HG03159 (cell line): Measurements from ENCODE around the gene MRGPRX3.
"Not testable (repeated sequence)": the region's sequence is repeated elsewhere in the genome, so short reads cannot be mapped to it uniquely, and the experiment has no call there.

Experiments used
- ATAC-seq: cut with Tn5 transposase; IDR thresholded peaks from one replicate; pipeline ENCODE4 v1.9.1; 2021; ENCODE audit warnings: mild to moderate bottlenecking, moderate library complexity; ENCODE audit not compliant: unreplicated experiment

The MRGPRX3 gene

GRCh38 chr11:18132341-18132740 lies at the start of gene MRGPRX3:
TSS of gene MRGPRX3 (plus strand) at chr11:18132571. CDS start at chr11:18137203, 4,632 bp downstream.
- ATAC-seq: no peak

DNA sequence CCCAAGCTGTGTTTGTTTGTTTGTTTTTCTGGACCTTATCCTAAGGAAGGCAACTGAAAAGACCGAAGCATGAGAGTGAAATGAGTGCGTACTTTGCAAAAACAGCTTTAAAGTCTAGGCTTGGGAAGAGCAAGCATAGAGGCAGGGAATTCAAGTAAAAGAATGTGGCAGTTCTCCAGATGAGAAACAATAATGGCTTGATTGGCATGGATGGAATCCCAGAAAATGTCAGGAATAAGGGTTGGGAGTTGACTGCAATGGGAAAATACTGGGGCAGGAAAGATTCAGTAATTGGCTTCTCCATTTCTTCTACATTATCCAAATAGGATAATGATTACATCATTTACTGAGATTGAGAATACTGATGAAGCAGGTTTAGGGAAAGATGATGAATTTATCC lies 44.0 kb upstream of the MRGPRX3 start:
- no peak for ATAC-seq

- ATAC-seq: no peak
These were observed 43.4 kb upstream of the MRGPRX3 start for GRCh38 chr11:18088966-18089365.

- ATAC-seq: no peak
These were observed 40.6 kb upstream of the MRGPRX3 start for GRCh38 chr11:18091731-18092130.

GRCh38 chr11:18093959-18094358 lies 38.4 kb upstream of the MRGPRX3 start:
- no peak for ATAC-seq

GRCh38 chr11:18100926-18101656 lies 31.3 kb upstream of the MRGPRX3 start:
- no peak for ATAC-seq

DNA sequence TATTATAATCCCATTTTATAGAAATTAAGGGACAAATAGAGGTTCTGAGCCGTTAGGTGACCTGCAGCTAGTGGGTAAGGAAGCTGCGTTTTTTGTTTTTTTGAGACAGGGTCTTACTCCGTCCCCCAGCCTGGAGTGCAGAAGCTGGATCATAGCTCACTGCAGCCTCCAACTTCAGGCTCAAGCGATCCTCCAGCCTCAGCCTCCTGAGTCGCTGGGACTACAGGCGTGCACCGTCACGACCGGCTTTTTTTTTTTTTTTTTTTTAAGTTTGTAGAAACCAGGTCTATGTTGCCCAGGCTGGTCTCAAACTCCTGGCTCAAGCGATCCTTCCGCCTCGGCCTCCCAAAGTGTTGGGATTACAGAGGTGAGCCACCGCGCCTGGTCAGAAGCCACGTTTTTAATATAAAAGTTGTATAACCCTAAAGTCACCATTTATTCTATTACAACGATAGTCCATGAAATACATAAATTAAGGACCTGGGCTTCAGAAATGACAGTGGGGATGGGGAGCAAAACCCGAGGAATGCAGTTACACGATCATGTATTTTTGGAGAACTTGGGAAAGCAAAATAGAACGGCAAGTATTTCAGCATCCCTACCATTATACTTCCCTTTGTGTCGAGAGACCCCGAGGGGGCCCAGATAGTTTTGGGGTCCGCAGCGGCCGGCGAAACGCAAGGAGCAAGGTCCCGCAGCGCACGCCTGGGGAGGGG lies 27.1 kb upstream of the MRGPRX3 start:
- no peak for ATAC-seq

DNA sequence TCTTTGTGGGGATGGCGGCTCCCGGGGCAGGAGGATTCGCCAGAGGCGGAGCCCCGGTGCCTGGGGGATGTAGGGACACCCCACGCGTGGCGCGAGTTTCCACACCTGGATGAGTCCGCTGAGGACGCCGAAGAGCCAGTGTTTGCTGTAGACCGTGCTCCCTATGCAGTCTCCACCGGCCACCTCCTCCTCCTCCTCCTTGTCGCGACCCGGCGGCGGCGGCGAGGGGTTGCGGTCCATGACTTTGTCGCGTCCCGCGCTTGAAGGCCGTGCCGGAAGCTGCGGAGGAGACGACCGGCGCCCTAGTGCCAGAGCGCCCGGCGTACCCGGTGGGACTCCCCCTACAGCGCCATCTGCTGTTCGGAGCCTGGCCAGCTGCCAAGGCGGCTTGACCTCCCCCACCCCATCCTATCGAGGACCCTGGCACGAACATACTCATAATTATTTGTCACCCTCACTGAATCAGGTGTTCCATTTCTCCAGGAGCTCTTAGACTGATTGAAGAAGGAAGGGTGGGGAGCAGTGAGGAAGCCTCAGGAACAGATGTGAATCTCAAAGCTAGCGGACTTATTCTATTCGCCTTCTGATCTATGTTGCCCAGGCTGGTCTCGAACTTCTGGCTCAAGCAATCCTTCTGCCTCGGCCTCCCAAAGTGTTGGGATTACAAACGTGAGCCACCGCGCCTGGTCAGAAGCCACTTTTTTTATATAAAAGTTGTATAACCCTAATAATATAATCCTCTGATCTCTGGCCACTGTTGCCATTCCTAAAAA lies 26.4 kb upstream of the MRGPRX3 start, which contains the start of gene SAAL1:
SAAL1 (minus strand) TSS at position 281 of the 773 bp plus-strand sequence; CDS start at position 240, 41 bp downstream.
- ATAC-seq: peak; percentile 93

DNA sequence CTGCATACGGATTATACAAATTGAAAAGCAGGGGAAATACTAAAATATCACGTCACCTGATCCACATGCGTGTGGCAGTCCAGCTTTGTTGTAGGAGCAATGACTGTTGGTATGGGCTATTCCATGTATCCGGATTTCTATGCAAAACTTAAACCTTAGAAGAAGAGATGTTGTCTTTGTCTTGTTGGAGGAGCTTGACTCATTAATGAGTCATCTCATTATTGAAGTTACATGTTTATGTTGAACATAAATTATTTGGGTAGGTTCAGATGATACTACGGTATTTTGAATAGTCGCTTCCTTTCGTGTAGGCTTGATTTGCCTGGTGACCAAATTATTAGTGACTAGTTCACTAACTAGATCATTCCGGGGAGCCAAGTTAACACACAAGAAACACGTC lies 25.7 kb upstream of the MRGPRX3 start:
- ATAC-seq: no peak

GRCh38 chr11:18108254-18108653 lies 24.1 kb upstream of the MRGPRX3 start:
- ATAC-seq: no peak

- ATAC-seq: no peak
These were observed 21.4 kb upstream of the MRGPRX3 start for GRCh38 chr11:18111005-18111404.

DNA sequence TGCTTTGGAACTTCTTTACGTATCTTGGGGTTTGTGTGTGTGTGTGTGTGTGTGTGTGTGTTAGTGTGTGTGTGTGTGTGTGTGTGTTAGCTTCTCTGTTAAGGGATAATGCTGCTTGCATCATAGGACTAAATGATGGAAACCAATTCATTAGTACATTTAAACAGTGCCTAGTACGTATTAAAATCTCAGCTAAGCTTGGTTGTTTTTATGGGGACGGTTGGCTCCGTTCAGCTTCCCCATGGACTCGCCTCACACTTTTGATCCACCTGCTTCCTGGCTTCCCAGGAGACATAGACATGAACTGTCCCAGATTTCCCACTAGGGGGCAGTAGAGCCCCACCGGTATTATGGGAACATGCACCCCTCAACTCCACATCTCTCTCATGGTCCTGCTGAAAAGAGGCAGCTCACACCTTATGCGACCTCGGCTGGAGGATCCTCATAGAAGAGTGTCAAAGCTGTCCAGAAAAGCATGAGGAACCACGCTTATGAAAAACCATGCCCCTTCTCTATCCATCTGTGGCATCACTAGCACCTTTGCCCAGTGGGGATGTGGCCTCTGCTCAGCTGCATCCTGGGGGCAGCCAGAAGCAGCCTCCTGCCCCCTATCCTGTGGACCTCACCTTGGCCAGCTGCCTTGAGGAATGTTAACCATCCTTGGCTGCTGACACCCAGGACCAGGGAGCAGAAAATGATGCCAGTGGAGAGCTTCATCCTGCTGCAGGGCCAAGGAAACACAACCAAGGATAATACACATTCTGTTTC lies 16.8 kb upstream of the MRGPRX3 start:
- peak; percentile 88 for ATAC-seq

GRCh38 chr11:18121331-18121828 lies 11.0 kb upstream of the MRGPRX3 start:
- ATAC-seq: not testable (repeated sequence)

GRCh38 chr11:18131115-18131514 lies 1.3 kb upstream of the MRGPRX3 start:
- not testable (repeated sequence) for ATAC-seq

DNA sequence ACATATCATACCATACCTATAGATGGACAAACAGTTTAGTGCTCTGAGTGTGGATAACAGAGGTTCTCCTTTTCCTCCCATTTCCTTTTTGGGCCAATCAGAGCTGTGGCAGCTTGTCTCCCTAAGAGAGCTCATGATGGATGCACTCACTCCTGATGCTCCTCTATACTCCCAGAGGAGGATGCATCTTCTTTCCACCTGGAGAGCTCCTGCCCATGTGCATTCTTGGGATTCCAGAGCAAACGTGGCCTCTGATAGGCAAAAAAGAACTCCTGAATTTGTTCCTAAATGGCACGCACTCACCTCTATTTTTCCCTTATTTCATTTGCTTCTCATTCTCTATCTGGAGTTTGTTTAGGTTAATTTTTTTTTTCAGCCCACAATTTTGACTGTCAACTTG lies 2.9 kb downstream of the MRGPRX3 start:
- ATAC-seq: no peak

DNA sequence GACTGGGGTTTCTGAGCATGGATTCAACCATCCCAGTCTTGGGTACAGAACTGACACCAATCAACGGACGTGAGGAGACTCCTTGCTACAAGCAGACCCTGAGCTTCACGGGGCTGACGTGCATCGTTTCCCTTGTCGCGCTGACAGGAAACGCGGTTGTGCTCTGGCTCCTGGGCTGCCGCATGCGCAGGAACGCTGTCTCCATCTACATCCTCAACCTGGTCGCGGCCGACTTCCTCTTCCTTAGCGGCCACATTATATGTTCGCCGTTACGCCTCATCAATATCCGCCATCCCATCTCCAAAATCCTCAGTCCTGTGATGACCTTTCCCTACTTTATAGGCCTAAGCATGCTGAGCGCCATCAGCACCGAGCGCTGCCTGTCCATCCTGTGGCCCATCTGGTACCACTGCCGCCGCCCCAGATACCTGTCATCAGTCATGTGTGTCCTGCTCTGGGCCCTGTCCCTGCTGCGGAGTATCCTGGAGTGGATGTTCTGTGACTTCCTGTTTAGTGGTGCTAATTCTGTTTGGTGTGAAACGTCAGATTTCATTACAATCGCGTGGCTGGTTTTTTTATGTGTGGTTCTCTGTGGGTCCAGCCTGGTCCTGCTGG lies 4.9 kb downstream of the MRGPRX3 start:
- ATAC-seq: no peak

GRCh38 chr11:18140145-18140544 lies 7.8 kb downstream of the MRGPRX3 start:
- ATAC-seq: no peak

GRCh38 chr11:18144243-18144642 lies 11.9 kb downstream of the MRGPRX3 start:
- no peak for ATAC-seq

DNA sequence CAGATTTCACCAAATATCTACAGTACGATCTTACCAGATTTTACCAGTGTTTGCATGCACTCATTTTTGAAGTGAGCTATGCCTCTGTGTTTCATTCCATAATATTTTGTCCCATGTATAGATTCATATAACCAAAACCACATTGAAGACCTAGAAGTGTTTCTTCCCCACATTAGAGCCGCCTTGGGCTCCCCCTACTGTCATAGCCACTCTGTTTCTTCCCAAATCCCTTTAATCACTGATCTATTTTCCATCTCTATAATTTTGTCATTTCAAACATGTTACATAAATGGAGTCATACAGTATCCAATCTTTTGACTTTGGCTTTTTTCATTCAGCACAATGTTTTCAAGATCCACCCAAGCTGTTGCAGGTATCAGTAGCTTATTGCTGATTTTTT lies 12.7 kb downstream of the MRGPRX3 start:
- no peak for ATAC-seq

- ATAC-seq: no peak
These were observed 13.5 kb downstream of the MRGPRX3 start for GRCh38 chr11:18145837-18146236.
